Measurements from ENCODE around the gene PTGS2. TPM values are rescaled to one million over a fixed set of nuclear protein-coding genes. Genes with fewer than 3 reads are reported as not detected.

Gene PTGS2
- total RNA-seq, 1 donor from 2014 or later = not detected

DNA sequence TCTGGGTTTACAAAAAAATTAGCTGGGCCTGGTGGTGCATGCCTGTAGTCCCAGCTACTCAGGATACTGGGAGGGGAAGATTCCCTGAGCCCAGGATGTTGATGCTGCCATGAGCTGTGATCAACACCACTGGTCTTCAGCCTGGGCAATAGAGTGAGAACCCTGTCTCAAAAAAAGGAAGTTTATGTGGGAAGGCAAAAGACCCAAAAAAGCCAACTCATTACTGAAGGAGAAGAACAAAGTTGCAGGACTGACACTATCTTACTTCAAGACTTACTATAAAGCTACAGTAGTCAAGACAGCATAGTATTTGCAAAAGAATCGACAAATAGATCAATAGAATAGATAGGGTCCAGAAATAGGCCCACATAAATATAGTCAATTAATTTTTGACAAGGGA is 9.2 kb upstream of the PTGS2 start:
- H3K27me3 Mint-ChIP-seq = no peaks in the 10 kb centered on the region
- no peaks in the 10 kb centered on the region for H3K4me1 Mint-ChIP-seq (ENCODE audit: low read depth)
- no peak for DNase-seq (ENCODE audit: low spot score, unreplicated experiment)
- no peak overlapping the region for H3K27ac Mint-ChIP-seq
- TF ChIP-seq, protein P1, sequence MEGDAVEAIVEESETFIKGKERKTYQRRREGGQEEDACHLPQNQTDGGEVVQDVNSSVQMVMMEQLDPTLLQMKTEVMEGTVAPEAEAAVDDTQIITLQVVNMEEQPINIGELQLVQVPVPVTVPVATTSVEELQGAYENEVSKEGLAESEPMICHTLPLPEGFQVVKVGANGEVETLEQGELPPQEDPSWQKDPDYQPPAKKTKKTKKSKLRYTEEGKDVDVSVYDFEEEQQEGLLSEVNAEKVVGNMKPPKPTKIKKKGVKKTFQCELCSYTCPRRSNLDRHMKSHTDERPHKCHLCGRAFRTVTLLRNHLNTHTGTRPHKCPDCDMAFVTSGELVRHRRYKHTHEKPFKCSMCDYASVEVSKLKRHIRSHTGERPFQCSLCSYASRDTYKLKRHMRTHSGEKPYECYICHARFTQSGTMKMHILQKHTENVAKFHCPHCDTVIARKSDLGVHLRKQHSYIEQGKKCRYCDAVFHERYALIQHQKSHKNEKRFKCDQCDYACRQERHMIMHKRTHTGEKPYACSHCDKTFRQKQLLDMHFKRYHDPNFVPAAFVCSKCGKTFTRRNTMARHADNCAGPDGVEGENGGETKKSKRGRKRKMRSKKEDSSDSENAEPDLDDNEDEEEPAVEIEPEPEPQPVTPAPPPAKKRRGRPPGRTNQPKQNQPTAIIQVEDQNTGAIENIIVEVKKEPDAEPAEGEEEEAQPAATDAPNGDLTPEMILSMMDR (IDR thresholded peaks at IDR 0.05; ENCODE audit: unreplicated experiment) = no peak
- H3K36me3 Mint-ChIP-seq (ENCODE audit: insufficient read depth) = no peaks in the 10 kb centered on the region
- no peak overlapping the region for H3K4me3 Mint-ChIP-seq (ENCODE audit: low read depth)
- peaks cover 13% of the 10 kb centered on the region for H3K9me3 Mint-ChIP-seq (ENCODE audit: low read depth)

DNA sequence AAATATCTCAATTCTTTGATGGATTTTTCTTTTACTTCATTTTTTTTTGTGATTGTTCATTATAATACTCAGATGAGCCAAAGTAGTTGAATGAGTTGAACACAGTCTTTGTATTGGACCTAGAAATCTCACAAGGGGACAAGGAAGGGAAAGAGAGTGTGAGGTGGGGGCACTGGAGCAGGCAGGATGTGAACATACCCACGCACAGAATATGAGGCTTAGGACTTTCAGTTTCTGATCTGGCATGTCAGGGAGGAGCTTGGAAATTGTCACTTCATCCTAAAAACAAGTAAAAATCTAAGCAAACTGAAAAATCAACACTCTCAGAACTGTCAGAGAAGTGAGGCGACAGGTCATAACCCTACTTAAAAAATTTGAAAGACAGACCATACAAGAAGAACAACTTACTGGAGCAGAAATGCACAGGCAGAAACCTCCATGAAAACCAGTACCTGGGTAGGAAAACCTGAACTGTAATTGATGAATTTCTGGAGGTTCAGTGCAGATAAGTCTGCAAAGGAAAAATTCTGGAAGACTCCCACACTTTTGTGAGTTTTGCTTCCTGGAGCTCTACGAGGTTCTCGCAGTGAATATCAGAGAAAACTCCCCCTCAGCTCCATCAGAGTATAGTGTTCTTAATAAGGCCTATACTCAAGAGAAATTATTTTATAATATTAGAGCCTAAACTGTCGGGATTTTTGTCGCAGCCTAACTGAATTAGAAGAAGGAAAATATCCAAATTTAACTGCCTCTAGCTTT is 3.6 kb upstream of the PTGS2 start:
- Mint-ChIP-seq H3K9me3 (ENCODE audit: low read depth) (peaks cover 13% of the 10 kb centered on the region), H3K36me3 (ENCODE audit: insufficient read depth) (no peaks in the 10 kb centered on the region), H3K27ac (no peak overlapping the region), H3K27me3 (peaks cover 27% of the 10 kb centered on the region), H3K4me3 (ENCODE audit: low read depth) (no peak overlapping the region), H3K4me1 (ENCODE audit: low read depth) (peaks cover 3% of the 10 kb centered on the region)
- DNase-seq (ENCODE audit: low spot score, unreplicated experiment) = no peak
- TF ChIP-seq, protein P1 (IDR thresholded peaks at IDR 0.05; ENCODE audit: unreplicated experiment) = no peak

DNA sequence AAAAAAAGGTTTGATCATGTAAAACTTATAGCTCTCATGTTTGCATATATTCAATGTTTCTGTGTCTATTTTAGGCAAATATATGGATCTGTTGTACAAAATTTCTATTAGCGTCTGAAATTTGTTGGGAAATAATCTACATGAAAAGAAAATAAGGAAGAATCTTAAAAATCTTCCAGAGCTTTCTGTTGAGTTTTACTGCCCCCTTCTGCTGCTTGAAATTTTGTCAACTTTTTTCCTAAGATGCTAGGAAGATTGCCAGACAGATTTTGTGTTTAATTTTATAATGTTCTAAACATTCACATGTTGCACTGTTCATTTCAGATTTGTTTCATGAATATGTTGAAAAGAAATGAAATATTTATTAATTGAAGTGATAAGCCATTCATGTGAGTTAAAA is 2.5 kb upstream of the PTGS2 start:
- Mint-ChIP-seq H3K36me3 (ENCODE audit: insufficient read depth) (no peaks in the 10 kb centered on the region), H3K27me3 (peaks cover 30% of the 10 kb centered on the region), H3K4me1 (ENCODE audit: low read depth) (peaks cover 3% of the 10 kb centered on the region), H3K27ac (no peak overlapping the region), H3K9me3 (ENCODE audit: low read depth) (peaks cover 9% of the 10 kb centered on the region), H3K4me3 (ENCODE audit: low read depth) (no peak overlapping the region)
- TF ChIP-seq, protein P1 (IDR thresholded peaks at IDR 0.05; ENCODE audit: unreplicated experiment) = no peak
- no peak for DNase-seq (ENCODE audit: low spot score, unreplicated experiment)

DNA sequence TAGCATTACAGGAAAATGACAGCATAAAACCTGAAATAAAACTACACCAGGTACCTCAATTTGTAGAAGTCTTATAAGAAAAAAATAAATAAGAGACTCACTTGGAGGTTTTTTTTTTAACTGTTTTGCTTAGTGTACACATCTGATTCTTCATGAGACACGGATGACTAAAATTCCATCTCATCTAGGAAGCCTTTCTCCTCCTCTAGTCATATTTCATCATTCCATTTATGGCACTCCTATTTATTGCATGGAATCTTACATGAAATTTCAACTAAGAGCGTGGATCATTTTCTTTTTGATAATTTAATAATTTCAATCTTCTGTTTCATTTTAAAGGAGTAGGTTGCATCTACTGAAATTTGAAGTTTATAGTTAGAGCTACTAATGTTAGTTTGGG is 1.6 kb upstream of the PTGS2 start:
- TF ChIP-seq, protein P1 (IDR thresholded peaks at IDR 0.05; ENCODE audit: unreplicated experiment) = no peak
- H3K9me3 Mint-ChIP-seq (ENCODE audit: low read depth) = peaks cover 1% of the 10 kb centered on the region
- no peak overlapping the region for H3K4me3 Mint-ChIP-seq (ENCODE audit: low read depth)
- no peaks in the 10 kb centered on the region for H3K36me3 Mint-ChIP-seq (ENCODE audit: insufficient read depth)
- peaks cover 30% of the 10 kb centered on the region for H3K27me3 Mint-ChIP-seq
- H3K27ac Mint-ChIP-seq = no peak overlapping the region
- no peak for DNase-seq (ENCODE audit: low spot score, unreplicated experiment)
- H3K4me1 Mint-ChIP-seq (ENCODE audit: low read depth) = peaks cover 3% of the 10 kb centered on the region

DNA sequence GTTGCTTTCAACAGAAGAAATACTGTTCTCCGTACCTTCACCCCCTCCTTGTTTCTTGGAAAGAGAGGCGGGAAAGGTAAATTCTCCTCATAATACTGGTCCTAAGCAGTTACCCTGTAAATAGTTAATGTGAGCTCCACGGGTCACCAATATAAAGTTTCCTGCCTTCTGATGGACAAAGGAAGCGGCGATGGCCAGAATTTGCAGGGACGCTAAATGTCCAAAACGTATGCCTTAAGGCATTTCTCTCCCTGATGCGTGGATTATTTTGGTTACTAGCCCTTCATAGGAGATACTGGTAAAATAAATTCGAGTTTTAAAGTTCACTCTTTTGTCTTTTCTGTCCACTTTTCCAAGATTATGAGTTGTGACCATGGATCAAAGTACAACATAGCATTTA is 898 bp upstream of the PTGS2 start:
- Mint-ChIP-seq H3K4me1 (ENCODE audit: low read depth) (peaks cover 3% of the 10 kb centered on the region), H3K4me3 (ENCODE audit: low read depth) (peak overlapping the region; percentile 86), H3K36me3 (ENCODE audit: insufficient read depth) (no peaks in the 10 kb centered on the region), H3K27ac (peak overlapping the region; percentile 90), H3K9me3 (ENCODE audit: low read depth) (no peaks in the 10 kb centered on the region), H3K27me3 (peaks cover 30% of the 10 kb centered on the region)
- no peak for DNase-seq (ENCODE audit: low spot score, unreplicated experiment)
- TF ChIP-seq, protein P1 (IDR thresholded peaks at IDR 0.05; ENCODE audit: unreplicated experiment) = no peak

Measured in progenitor cell of endocrine pancreas (in vitro differentiated cells).